Measurements from ENCODE around the gene CCDC78.

The CCDC78 gene

GRCh38 chr16:722835-723633 lies 3.2 kb downstream of the CCDC78 start:
- DNase-seq (ENCODE audit: low read depth in 1 of 2, low spot score in 1 of 2): no peak
- TF ChIP-seq JUND (IDR thresholded peaks at IDR 0.05; ENCODE audit: low read depth): no peak
- in situ Hi-C loops (cut with HindIII; ENCODE audit: low pct_unique_long_range_greater_than_20kb, low sequenced_read_pairs): loop anchor here (25.0 kb wide), 1 partner anchor 264 kb away; the partner anchor contains the start of gene SOX8

GRCh38 chr16:721765-722540 lies 4.3 kb downstream of the CCDC78 start:
- TF ChIP-seq JUND (IDR thresholded peaks at IDR 0.05; ENCODE audit: low read depth): no peak
- in situ Hi-C loops (cut with HindIII; ENCODE audit: low pct_unique_long_range_greater_than_20kb, low sequenced_read_pairs): loop anchor here (25.0 kb wide), 1 partner anchor 265 kb away; the partner anchor contains the start of gene SOX8
- DNase-seq (ENCODE audit: low read depth in 1 of 2, low spot score in 1 of 2): no peak

GRCh38 chr16:720990-721764 lies 5.1 kb downstream of the CCDC78 start, which contains the start of gene ANTKMT:
ANTKMT (plus strand) TSS chr16:721146; CDS start chr16:721275, 129 bp downstream.
- in situ Hi-C loops (cut with HindIII; ENCODE audit: low pct_unique_long_range_greater_than_20kb, low sequenced_read_pairs): loop anchor here (25.0 kb wide), 1 partner anchor 266 kb away; the partner anchor contains the start of gene SOX8
- DNase-seq (ENCODE audit: low read depth in 1 of 2, low spot score in 1 of 2): peak; percentile 95 to 97

GRCh38 chr16:720447-720989 lies 5.7 kb downstream of the CCDC78 start:
- in situ Hi-C loops (cut with HindIII; ENCODE audit: low pct_unique_long_range_greater_than_20kb, low sequenced_read_pairs): loop anchor here (25.0 kb wide), 1 partner anchor 267 kb away; the partner anchor contains the start of gene SOX8
- TF ChIP-seq JUND (IDR thresholded peaks at IDR 0.05; ENCODE audit: low read depth): no peak
- peak; percentile 53 to 77 for DNase-seq (ENCODE audit: low read depth in 1 of 2, low spot score in 1 of 2)

More at GRCh38 chr16:720990-721764, 5.1 kb downstream of the CCDC78 start, which contains the start of gene ANTKMT:
- no peak for TF ChIP-seq JUND (IDR thresholded peaks at IDR 0.05; ENCODE audit: low read depth)

DNA sequence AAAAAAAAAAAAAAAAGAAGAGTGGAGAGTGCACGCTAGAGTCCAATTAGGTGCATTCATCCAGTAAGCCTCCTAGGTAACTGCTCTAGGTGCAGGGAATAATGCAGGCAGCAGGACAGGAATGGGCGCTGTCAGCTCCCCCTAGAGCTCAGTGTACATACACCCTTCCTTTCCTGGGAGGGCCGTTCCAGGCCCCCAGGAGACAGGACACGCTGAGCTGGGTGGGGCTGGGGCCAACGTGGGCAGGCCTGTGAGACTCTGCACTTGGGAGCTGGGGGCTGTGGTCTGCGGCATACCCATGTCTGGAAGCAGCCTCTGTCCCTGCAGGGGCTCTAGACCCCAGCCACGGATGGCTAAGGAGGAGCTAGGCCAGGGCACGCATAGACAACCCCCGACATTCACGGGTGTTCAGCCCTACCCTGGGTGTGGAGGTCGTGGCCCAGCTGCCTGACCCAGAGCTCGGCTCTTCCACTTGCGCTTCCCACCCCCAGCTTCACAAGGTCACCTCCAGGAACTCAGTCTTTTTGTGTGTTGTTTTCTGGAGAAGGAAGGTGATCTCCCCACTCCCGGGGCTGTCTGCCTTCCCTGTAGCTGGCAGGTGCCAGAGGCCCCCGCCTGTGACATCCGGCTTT lies 6.3 kb downstream of the CCDC78 start:
- peak; percentile 74 for DNase-seq (ENCODE audit: low read depth in 1 of 2, low spot score in 1 of 2)
- no peak for TF ChIP-seq JUND (IDR thresholded peaks at IDR 0.05; ENCODE audit: low read depth)
- in situ Hi-C loops (cut with HindIII; ENCODE audit: low pct_unique_long_range_greater_than_20kb, low sequenced_read_pairs): loop anchor here (25.0 kb wide), 1 partner anchor 267 kb away; the partner anchor contains the start of gene SOX8

- no peak for TF ChIP-seq JUND (IDR thresholded peaks at IDR 0.05; ENCODE audit: low read depth)
- in situ Hi-C loops (cut with HindIII; ENCODE audit: low pct_unique_long_range_greater_than_20kb, low sequenced_read_pairs): loop anchor here (25.0 kb wide), 1 partner anchor 268 kb away; the partner anchor contains the start of gene SOX8
Measured at GRCh38 chr16:718922-719321, 7.3 kb downstream of the CCDC78 start.

GRCh38 chr16:718389-718788 lies 7.9 kb downstream of the CCDC78 start:
- in situ Hi-C loops (cut with HindIII; ENCODE audit: low pct_unique_long_range_greater_than_20kb, low sequenced_read_pairs): loop anchor here (25.0 kb wide), 1 partner anchor 269 kb away; the partner anchor contains the start of gene SOX8
- no peak for TF ChIP-seq JUND (IDR thresholded peaks at IDR 0.05; ENCODE audit: low read depth)
- DNase-seq (ENCODE audit: low read depth in 1 of 2, low spot score in 1 of 2): no peak

More at GRCh38 chr16:718922-719321, 7.3 kb downstream of the CCDC78 start:
- DNase-seq (ENCODE audit: low read depth in 1 of 2, low spot score in 1 of 2): no peak

- no peak for TF ChIP-seq JUND (IDR thresholded peaks at IDR 0.05; ENCODE audit: low read depth)
- no peak for DNase-seq (ENCODE audit: low read depth in 1 of 2, low spot score in 1 of 2)
- in situ Hi-C loops (cut with HindIII; ENCODE audit: low pct_unique_long_range_greater_than_20kb, low sequenced_read_pairs): loop anchor here (25.0 kb wide), 1 partner anchor 270 kb away; the partner anchor contains the start of gene SOX8
Measured at GRCh38 chr16:717450-718245, 8.6 kb downstream of the CCDC78 start.

DNA sequence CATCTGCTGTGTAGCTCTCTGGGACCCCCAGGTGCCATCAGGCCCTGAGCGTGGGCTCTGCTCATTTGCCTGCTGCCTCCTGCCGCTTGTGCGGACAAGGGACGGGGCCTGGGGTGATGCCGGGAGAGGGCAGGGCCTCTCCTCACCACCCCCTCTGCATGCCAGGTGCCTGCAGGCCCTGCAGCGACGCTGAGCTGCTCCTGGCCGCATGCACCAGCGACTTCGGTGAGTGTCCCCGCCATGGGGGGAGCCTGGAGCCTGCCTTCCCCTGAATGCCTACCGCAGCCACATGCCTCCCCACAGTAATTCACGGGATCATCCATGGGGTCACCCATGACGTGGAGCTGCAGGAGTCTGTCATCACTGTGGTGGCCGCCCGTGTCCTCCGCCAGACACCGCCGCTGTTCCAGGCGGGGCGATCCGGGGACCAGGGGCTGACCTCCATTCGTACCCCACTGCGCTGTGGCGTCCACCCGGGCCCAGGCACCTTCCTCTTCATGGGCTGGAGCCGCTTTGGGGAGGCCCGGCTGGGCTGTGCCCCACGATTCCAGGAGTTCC lies 9.4 kb downstream of the CCDC78 start:
- DNase-seq (ENCODE audit: low read depth in 1 of 2, low spot score in 1 of 2): no peak
- in situ Hi-C loops (cut with HindIII; ENCODE audit: low pct_unique_long_range_greater_than_20kb, low sequenced_read_pairs): loop anchor here (25.0 kb wide), 1 partner anchor 270 kb away; the partner anchor contains the start of gene SOX8
- TF ChIP-seq JUND (IDR thresholded peaks at IDR 0.05; ENCODE audit: low read depth): no peak

DNA sequence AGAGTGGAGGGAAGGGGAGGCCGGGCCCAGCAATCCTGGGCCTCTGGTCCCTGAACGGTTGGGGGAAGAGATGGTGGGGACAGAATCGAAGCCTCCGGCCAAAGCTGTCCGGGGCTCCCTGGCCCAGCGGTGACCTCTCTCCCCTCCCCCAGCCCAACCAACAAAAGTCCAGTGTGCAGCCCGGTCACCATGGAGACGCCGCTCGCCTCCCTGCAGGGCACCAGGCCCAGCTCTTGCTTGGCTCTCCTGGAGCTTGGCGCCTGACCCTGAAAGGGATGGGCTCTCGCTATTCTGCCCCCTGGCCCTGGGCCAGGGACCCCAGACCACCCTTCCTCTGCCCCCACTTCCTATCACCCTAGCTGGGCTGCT lies 10.1 kb downstream of the CCDC78 start:
- in situ Hi-C loops (cut with HindIII; ENCODE audit: low pct_unique_long_range_greater_than_20kb, low sequenced_read_pairs): loop anchor here (25.0 kb wide), 1 partner anchor 271 kb away; the partner anchor contains the start of gene SOX8
- DNase-seq (ENCODE audit: low read depth in 1 of 2, low spot score in 1 of 2): peak in 1 of 2 experiments; percentile 78
- TF ChIP-seq JUND (IDR thresholded peaks at IDR 0.05; ENCODE audit: low read depth): no peak

Measured in T47D (cell line).